ENCODE data around the gene H1-8.
"Not testable (repeated sequence)": the region's sequence is repeated elsewhere in the genome, so short reads cannot be mapped to it uniquely, and the experiment has no call there.

The H1-8 gene, protein sequence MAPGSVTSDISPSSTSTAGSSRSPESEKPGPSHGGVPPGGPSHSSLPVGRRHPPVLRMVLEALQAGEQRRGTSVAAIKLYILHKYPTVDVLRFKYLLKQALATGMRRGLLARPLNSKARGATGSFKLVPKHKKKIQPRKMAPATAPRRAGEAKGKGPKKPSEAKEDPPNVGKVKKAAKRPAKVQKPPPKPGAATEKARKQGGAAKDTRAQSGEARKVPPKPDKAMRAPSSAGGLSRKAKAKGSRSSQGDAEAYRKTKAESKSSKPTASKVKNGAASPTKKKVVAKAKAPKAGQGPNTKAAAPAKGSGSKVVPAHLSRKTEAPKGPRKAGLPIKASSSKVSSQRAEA

DNA sequence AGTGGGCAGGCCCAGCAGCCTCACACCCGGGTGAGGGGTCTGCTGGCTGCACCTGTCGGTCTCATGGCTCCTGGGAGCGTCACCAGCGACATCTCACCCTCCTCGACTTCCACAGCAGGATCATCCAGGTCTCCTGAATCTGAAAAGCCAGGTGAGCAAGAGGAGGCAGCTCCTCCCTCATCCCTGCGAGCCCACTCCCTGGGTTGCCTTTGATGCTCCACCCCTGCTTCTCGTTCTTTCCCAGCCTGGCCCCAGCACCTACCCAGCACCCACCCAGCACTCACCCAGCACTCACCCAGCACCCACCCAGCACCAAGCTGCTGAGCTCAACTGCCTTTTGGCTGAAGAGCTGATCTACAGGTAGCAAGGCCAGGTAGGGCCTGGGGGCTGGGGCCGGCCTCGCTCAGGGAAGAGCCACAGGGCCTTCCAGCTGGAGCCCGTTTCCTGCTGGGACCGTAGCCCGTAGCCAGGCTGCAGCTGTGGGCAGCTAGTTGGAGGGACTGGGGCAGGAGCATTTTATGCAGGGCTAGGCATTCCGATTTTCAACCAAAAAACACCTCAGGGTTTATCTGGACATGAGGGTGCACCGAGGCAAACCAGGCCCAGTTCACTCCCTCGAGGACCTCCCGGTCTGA, at the start of gene H1-8:
Gene H1-8, plus strand, starts transcription at position 20 of the 635 bp plus-strand sequence. Its CDS starts 44 bp downstream, at position 64.
- no peak for DNase-seq (ENCODE audit: low spot score)

GRCh38 chr3:129493206-129493605, 49.8 kb upstream of the H1-8 start:
- H3K4me3 ChIP-seq: no peak overlapping the region
- DNase-seq (ENCODE audit: low spot score): no peak
- TF ChIP-seq, protein P1, sequence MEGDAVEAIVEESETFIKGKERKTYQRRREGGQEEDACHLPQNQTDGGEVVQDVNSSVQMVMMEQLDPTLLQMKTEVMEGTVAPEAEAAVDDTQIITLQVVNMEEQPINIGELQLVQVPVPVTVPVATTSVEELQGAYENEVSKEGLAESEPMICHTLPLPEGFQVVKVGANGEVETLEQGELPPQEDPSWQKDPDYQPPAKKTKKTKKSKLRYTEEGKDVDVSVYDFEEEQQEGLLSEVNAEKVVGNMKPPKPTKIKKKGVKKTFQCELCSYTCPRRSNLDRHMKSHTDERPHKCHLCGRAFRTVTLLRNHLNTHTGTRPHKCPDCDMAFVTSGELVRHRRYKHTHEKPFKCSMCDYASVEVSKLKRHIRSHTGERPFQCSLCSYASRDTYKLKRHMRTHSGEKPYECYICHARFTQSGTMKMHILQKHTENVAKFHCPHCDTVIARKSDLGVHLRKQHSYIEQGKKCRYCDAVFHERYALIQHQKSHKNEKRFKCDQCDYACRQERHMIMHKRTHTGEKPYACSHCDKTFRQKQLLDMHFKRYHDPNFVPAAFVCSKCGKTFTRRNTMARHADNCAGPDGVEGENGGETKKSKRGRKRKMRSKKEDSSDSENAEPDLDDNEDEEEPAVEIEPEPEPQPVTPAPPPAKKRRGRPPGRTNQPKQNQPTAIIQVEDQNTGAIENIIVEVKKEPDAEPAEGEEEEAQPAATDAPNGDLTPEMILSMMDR (IDR thresholded peaks at IDR 0.05): no peak
- no peak overlapping the region for H3K27ac ChIP-seq

More for the DNA sequence above, at the start of gene H1-8:
- Histone ChIP-seq H3K4me3 (no peak within 1 kb of the TSS), H3K27ac (no peak within 1 kb of the TSS)
- TF ChIP-seq, protein P1 (IDR thresholded peaks at IDR 0.05): no peak

DNA sequence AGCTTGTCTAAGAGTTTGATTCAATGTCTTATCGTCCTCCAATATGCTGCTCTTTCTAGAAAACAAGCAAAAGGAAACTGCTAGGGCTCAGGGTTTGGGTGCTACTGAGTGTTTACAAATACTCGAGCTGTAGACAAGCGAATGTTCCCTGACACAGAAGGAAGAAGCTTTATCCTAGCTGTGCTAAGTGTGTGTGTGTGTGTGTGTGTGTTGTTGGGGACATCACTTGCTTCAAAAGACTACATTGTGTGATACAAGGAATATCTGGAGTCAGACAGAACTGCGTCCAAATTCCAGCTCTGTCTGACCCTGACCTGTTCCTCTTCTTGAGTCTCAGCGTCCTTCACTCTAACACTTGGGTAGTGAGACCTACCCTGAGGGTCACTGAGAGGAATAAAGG, 48.5 kb upstream of the H1-8 start:
- not testable (repeated sequence) for DNase-seq (ENCODE audit: low spot score); H3K4me3 ChIP-seq
- H3K27ac ChIP-seq: peak overlapping the region in 1 of 2 donors; percentile 72

GRCh38 chr3:129495006-129495639, 47.9 kb upstream of the H1-8 start:
- peak overlapping the region in 1 of 2 donors; percentile 72 for H3K27ac ChIP-seq
- H3K4me3 ChIP-seq; DNase-seq (ENCODE audit: low spot score): not testable (repeated sequence)

GRCh38 chr3:129497876-129498275, 45.1 kb upstream of the H1-8 start:
- not testable (repeated sequence) for H3K27ac ChIP-seq; DNase-seq (ENCODE audit: low spot score); H3K4me3 ChIP-seq

- H3K27ac ChIP-seq: peak overlapping the region in 1 of 2 donors; percentile 40
- DNase-seq (ENCODE audit: low spot score); H3K4me3 ChIP-seq: not testable (repeated sequence)
These were observed 44.1 kb upstream of the H1-8 start for GRCh38 chr3:129498603-129499488.

DNA sequence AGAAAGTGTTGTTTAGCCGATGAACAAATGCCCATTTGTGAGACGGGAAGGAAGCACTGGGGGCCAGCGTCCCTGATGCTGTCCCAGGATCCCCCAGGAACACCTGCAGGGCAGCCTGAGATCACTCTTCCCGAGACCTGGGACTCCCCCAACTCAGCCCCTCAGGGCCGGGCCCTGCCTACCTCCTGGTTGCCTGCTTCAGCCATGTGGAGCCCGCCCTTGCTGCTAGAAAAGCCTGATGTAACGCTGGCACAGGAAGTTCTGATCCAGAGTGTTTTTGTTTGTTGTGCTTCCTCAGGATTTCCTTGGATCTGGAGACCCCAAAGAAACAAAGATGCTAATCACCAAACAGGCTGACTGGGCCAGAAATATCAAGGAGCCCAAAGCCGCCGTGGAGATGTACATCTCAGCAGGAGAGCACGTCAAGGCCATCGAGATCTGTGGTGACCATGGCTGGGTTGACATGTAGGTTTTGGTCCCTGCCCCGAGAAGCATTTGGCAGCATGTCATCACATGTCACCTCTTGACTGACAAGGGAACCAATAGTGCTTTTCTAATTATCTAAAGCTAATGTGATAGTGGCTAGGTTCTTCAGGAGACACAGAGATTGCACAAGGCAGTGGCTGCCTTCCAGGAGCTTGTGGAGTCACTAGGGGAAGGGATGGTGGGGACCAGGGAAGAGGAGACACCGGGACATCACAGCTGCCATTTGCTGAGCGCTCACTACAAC, 43.2 kb upstream of the H1-8 start:
- H3K27ac ChIP-seq: peak overlapping the region in 1 of 2 donors; percentile 28
- DNase-seq (ENCODE audit: low spot score); H3K4me3 ChIP-seq: not testable (repeated sequence)

GRCh38 chr3:129500334-129500658, 42.7 kb upstream of the H1-8 start:
- TF ChIP-seq, protein P1 (IDR thresholded peaks at IDR 0.05): no peak
- Histone ChIP-seq H3K27ac (peak overlapping the region in 1 of 2 donors; percentile 28), H3K4me3 (no peak overlapping the region)
- DNase-seq (ENCODE audit: low spot score): no peak

GRCh38 chr3:129501630-129502029, 41.3 kb upstream of the H1-8 start:
- DNase-seq (ENCODE audit: low spot score): no peak
- Histone ChIP-seq H3K27ac (no peak overlapping the region), H3K4me3 (no peak overlapping the region)
- TF ChIP-seq, protein P1 (IDR thresholded peaks at IDR 0.05): no peak
